SHP77 (cell line): Measurements from ENCODE around the gene RGS10.
"Not testable (repeated sequence)": the region's sequence is repeated elsewhere in the genome, so short reads cannot be mapped to it uniquely, and the experiment has no call there.

Experiments used
- DNase-seq, 2 experiments: peaks; one replicate each; lab custom pipeline; 2025; lab: John Stamatoyannopoulos, UW

RGS10 gene

GRCh38 chr10:119542357-119542987, at the start of gene RGS10:
Gene RGS10 (minus strand): TSS chr10:119542719. CDS start chr10:119542638, 81 bp downstream.
- DNase-seq, result no peak

- no peak for DNase-seq
Measured at GRCh38 chr10:119588071-119588470, 45.6 kb upstream of the RGS10 start.

- no peak for DNase-seq
Measured at GRCh38 chr10:119578355-119578754, 35.8 kb upstream of the RGS10 start.

GRCh38 chr10:119575991-119576390, 33.5 kb upstream of the RGS10 start:
- DNase-seq, result no peak

- DNase-seq, result no peak
Measured at GRCh38 chr10:119575506-119575905, 33.0 kb upstream of the RGS10 start.

GRCh38 chr10:119567978-119568377, 25.5 kb upstream of the RGS10 start:
- no peak for DNase-seq

- no peak for DNase-seq
Measured at GRCh38 chr10:119562097-119562496, 19.6 kb upstream of the RGS10 start.

GRCh38 chr10:119559511-119559910, 17.0 kb upstream of the RGS10 start:
- DNase-seq, result not testable (repeated sequence)

- not testable (repeated sequence) for DNase-seq
Measured at GRCh38 chr10:119556081-119556480, 13.6 kb upstream of the RGS10 start.

- DNase-seq, result no peak
Measured at GRCh38 chr10:119555178-119555784, 12.8 kb upstream of the RGS10 start.

- no peak for DNase-seq
Measured at GRCh38 chr10:119550827-119551226, 8.3 kb upstream of the RGS10 start.

- no peak for DNase-seq
Measured at GRCh38 chr10:119549247-119549999, 6.9 kb upstream of the RGS10 start.

- no peak for DNase-seq
Measured at GRCh38 chr10:119546009-119546408, 3.5 kb upstream of the RGS10 start.

- DNase-seq, result no peak
Measured at GRCh38 chr10:119545310-119545709, 2.8 kb upstream of the RGS10 start.

- no peak for DNase-seq
Measured at GRCh38 chr10:119543814-119544642, 1.5 kb upstream of the RGS10 start.

- DNase-seq, result no peak
Measured at GRCh38 chr10:119542988-119543813, 682 bp upstream of the RGS10 start.

- DNase-seq, result no peak
Measured at GRCh38 chr10:119541459-119542356, 811 bp downstream of the RGS10 start.

GRCh38 chr10:119541046-119541445, 1.5 kb downstream of the RGS10 start:
- no peak for DNase-seq

GRCh38 chr10:119540038-119540437, 2.5 kb downstream of the RGS10 start:
- DNase-seq, result no peak

GRCh38 chr10:119539359-119539825, 3.1 kb downstream of the RGS10 start:
- no peak for DNase-seq
